GM13976 (cell line): ENCODE results near the gene TBC1D25.

Experiments used
- DNase-seq: peaks from one replicate; pipeline ENCODE4 v3.0.0; 2012; ENCODE audit warnings: low spot score
- in situ Hi-C: fragments of 300-500 bp; cut with MboI; formaldehyde crosslinking; loops from one replicate; pipeline ENCODE4 v1.12.0; 2022; ENCODE audit warnings: low sequenced_read_pairs, mixed read lengths, inconsistent platforms; ENCODE audit not compliant: unreplicated experiment
- TF ChIP-seq, protein P1 (sequence below): IDR thresholded peaks from 2 replicates; pipeline ENCODE4 v1.5.1; 2012; ENCODE audit warnings: borderline replicate concordance, mild to moderate bottlenecking; ENCODE audit not compliant: insufficient read depth; ENCODE audit errors: extremely low read depth, missing control alignments, control extremely low read depth

TBC1D25 gene

GRCh38 chrX:48589482-48590162, 50.1 kb downstream of the TBC1D25 start:
- TF ChIP-seq, protein P1, sequence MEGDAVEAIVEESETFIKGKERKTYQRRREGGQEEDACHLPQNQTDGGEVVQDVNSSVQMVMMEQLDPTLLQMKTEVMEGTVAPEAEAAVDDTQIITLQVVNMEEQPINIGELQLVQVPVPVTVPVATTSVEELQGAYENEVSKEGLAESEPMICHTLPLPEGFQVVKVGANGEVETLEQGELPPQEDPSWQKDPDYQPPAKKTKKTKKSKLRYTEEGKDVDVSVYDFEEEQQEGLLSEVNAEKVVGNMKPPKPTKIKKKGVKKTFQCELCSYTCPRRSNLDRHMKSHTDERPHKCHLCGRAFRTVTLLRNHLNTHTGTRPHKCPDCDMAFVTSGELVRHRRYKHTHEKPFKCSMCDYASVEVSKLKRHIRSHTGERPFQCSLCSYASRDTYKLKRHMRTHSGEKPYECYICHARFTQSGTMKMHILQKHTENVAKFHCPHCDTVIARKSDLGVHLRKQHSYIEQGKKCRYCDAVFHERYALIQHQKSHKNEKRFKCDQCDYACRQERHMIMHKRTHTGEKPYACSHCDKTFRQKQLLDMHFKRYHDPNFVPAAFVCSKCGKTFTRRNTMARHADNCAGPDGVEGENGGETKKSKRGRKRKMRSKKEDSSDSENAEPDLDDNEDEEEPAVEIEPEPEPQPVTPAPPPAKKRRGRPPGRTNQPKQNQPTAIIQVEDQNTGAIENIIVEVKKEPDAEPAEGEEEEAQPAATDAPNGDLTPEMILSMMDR: no peak
- DNase-seq: no peak
- in situ Hi-C loops: no loop called here

GRCh38 chrX:48590203-48591103, 50.9 kb downstream of the TBC1D25 start:
- no peak for DNase-seq
- in situ Hi-C loops: no loop called here
- TF ChIP-seq, protein P1: no peak

- in situ Hi-C loops: no loop called here
- no peak for DNase-seq
- TF ChIP-seq, protein P1: no peak
Measured at GRCh38 chrX:48591255-48591791, 51.8 kb downstream of the TBC1D25 start.

DNA sequence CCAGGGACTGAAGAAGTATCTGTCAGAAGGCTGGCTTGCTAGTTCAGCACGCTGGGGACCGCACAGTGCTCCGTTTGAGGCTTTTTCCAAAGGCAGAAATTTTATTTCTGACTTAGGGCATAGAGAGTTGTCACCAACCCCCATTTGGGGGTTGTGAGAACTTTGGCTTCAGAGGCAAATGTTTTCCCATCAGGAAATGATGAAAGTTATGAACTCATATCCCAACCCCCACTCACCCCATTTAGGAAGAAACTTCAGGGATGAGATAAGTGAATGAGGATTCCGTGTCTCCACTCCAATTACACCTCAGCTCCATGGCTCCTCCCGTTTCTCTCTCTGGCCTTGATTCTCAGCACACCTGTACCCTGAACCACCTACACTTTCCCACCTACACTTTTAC, 53.5 kb downstream of the TBC1D25 start:
- no peak for DNase-seq
- in situ Hi-C loops: no loop called here
- TF ChIP-seq, protein P1: no peak

- in situ Hi-C loops: no loop called here
- no peak for DNase-seq
- TF ChIP-seq, protein P1: no peak
Measured at GRCh38 chrX:48595929-48596328, 56.4 kb downstream of the TBC1D25 start.

- TF ChIP-seq, protein P1: no peak
- in situ Hi-C loops: no loop called here
- DNase-seq: peak; percentile 90
Measured at GRCh38 chrX:48597353-48598264, 58.1 kb downstream of the TBC1D25 start, which contains the start of gene WDR13. TSS of gene WDR13 (plus strand) at chrX:48597492. CDS start at chrX:48597997, 505 bp downstream.
